ENCODE results near the gene SLC19A1. TPM values are rescaled to one million over a fixed set of nuclear protein-coding genes. Genes with fewer than 3 reads are reported as not detected.

The SLC19A1 gene
- polyA plus RNA-seq, 1 experiment = 8.1 TPM

DNA sequence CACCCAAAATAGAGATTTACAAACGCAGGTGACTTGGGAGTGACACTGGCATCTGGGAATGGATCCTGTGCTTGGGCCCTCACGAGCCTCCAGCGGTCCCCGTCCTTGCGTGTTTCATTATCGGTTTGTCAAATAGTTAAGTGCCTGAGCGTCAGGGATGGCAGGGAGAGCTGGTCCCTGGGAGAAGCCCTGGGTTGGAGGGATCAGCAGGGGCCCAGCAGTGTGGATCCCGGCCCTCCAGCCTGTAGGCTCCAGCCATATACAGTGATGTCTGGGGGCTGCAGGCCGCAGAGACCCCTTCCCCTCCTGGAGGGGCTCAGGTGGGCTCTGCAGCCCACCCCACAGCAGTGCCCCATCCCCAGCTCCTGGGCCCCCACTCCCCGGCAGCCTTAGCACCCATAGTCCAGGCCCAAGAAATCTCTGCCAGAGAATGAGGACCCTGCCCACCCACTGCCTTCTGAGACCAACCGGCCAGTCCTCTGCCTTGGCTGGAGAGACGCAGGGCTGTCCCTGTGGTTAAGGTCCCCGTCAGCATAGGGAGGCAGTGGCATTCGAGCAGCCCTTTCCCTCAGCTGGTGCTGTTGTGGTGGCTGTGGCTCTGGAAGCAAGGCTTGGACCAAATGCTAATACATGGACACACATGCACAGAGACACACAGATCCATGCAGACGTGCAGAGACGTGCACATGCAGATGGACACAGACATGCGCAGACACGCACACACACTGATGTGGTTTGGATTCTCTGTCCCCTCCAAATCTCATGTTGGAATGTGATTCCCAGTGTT lies 2.4 kb upstream of the SLC19A1 start:
- DNase-seq (ENCODE audit: low read depth) = no peak
- POLR2A ChIA-PET = no interaction called here
- TF ChIP-seq, protein P1, sequence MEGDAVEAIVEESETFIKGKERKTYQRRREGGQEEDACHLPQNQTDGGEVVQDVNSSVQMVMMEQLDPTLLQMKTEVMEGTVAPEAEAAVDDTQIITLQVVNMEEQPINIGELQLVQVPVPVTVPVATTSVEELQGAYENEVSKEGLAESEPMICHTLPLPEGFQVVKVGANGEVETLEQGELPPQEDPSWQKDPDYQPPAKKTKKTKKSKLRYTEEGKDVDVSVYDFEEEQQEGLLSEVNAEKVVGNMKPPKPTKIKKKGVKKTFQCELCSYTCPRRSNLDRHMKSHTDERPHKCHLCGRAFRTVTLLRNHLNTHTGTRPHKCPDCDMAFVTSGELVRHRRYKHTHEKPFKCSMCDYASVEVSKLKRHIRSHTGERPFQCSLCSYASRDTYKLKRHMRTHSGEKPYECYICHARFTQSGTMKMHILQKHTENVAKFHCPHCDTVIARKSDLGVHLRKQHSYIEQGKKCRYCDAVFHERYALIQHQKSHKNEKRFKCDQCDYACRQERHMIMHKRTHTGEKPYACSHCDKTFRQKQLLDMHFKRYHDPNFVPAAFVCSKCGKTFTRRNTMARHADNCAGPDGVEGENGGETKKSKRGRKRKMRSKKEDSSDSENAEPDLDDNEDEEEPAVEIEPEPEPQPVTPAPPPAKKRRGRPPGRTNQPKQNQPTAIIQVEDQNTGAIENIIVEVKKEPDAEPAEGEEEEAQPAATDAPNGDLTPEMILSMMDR (IDR thresholded peaks at IDR 0.05; ENCODE audit: insufficient read depth, low read depth, low read length) = no peak
- Histone ChIP-seq H3K36me3 (ENCODE audit: control insufficient read depth, insufficient read depth, low read length) (no peaks in the 10 kb centered on the region), H3K4me3 (ENCODE audit: low read depth, low read length) (no peak overlapping the region), H3K27me3 (ENCODE audit: control insufficient read depth, insufficient read depth, low read length) (peaks cover 4% of the 10 kb centered on the region; the same call in 1 of the 2 replicates)
- CTCF ChIA-PET = interaction anchor here (0.5 kb wide), 1 partner anchor 731 kb away, joined by 3 read pairs; no protein-coding TSS in a partner anchor

DNA sequence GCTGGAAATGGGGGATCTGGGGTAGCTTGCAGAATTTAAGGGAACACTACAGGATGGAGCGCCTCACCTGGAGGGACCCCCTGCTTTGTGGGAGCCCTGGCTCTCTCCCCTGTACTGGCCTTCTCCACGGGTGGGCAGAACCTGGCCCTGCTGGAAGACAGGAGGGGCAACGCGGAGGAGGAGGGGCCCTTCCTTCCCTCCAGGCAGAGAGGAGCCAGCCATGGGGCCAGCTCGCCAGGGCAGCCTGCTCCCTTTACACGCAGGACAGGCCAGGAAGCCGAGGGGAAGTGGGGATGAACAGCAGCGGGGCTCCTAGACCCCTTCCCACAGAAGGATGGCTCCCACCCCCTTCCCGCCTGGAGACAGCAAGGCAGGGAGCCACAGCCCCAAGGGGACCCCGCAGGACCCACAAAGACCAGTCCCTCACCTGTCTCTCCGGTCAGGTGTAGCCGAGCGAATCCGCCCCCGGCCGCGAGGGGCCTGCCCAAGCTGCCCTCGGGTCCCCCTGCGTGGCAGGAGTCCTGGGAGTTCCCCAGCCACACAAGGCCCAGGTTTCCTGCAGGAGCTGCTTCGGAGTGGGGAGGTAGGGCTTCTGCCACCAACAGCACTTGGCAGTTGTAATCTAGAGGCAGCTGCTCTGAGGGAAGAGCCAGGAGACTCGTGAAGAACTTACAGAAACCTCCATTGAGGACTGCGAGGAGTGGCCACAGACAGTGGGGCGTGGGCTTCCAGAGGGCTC lies 1.6 kb upstream of the SLC19A1 start:
- H3K27me3 ChIP-seq (ENCODE audit: control insufficient read depth, insufficient read depth, low read length) = peaks cover 4% of the 10 kb centered on the region; the same call in 1 of the 2 replicates
- no peak for DNase-seq (ENCODE audit: low read depth)
- POLR2A ChIA-PET = no interaction called here
- H3K4me3 ChIP-seq (ENCODE audit: low read depth, low read length) = no peak overlapping the region
- no peaks in the 10 kb centered on the region; the same call in 1 of the 2 replicates for H3K36me3 ChIP-seq (ENCODE audit: control insufficient read depth, insufficient read depth, low read length)
- CTCF ChIA-PET = interaction anchor here (0.5 kb wide), 1 partner anchor 732 kb away, joined by 3 read pairs; no protein-coding TSS in a partner anchor
- TF ChIP-seq, protein P1 (IDR thresholded peaks at IDR 0.05; ENCODE audit: insufficient read depth, low read depth, low read length) = no peak

DNA sequence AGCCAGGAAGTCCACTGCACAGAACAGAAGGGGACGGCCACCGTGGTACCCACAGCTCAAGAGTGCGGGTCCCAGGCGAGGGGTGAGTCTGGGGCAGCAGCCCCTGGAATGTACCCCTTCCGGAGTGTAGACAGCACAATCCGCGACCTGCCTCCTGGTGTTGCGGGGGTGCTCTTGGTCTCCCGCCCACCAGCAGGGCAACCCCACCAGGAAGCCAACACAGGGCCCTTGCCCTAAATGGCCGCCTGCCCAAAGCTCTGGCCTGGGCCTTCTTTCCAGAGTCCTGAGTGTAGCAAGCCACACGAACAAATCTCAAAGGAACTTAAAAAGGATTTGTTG lies 1.1 kb upstream of the SLC19A1 start:
- POLR2A ChIA-PET = no interaction called here
- TF ChIP-seq, protein P1 (IDR thresholded peaks at IDR 0.05; ENCODE audit: insufficient read depth, low read depth, low read length) = no peak
- CTCF ChIA-PET = no interaction called here
- H3K36me3 ChIP-seq (ENCODE audit: control insufficient read depth, insufficient read depth, low read length) = no peaks in the 10 kb centered on the region; the same call in 1 of the 2 replicates
- peaks cover 4% of the 10 kb centered on the region; the same call in 1 of the 2 replicates for H3K27me3 ChIP-seq (ENCODE audit: control insufficient read depth, insufficient read depth, low read length)
- no peak for DNase-seq (ENCODE audit: low read depth)
- no peak overlapping the region for H3K4me3 ChIP-seq (ENCODE audit: low read depth, low read length)

DNA sequence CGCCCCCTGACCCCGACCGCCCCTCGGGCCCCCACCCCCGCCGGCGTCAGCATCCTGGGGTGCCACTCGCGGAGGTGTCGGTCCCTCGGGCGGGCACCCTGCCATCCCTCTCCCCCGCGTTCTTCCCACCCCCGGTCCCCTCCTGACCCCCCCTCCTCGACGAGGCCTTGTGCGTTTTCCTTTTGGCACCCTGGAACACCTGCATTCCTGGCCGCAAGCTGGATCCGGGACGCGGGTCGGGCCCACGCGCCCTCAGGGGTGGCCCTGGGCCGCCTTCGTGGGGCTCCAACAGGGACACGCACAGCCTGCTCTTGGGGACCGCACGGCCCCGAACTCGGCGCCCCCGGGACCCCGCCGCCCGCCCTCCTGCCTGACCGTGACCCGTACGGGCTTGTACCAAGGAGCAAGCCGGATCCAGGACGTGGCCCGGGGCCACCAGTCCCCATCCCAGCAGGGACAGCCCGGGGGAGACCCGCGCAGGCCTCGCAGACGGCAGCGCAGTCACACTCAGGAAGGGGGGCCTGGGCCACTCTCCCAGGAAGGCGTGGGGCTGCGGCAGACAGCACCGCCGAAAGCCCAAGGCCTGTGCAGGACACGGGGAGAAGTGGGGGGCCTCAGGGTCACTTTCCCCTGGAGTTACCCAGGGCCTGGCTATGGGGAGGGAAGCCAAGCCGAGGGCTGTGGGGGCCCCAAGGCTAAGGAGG lies 579 bp upstream of the SLC19A1 start:
- TF ChIP-seq, protein P1 (IDR thresholded peaks at IDR 0.05; ENCODE audit: insufficient read depth, low read depth, low read length) = no peak
- Histone ChIP-seq H3K4me3 (ENCODE audit: low read depth, low read length) (peak overlapping the region; percentile 62), H3K36me3 (ENCODE audit: control insufficient read depth, insufficient read depth, low read length) (no peaks in the 10 kb centered on the region; the same call in 1 of the 2 replicates), H3K27me3 (ENCODE audit: control insufficient read depth, insufficient read depth, low read length) (peaks cover 4% of the 10 kb centered on the region; the same call in 1 of the 2 replicates)
- ChIA-PET CTCF (no interaction called here), POLR2A (no interaction called here)
- no peak for DNase-seq (ENCODE audit: low read depth)

All from BJ (cell line).